Transverse colon (tissue), 4 donors: ENCODE results near the gene MAGEC3.

Experiments
- CTCF ChIP-seq, 5 experiments: fragments of 200-600 bp in 3 of 5; fragments of 450-650 bp in 2 of 5; sonication (generic) in 3 of 5; IDR thresholded peaks; 1 replicate in 2 of 5; 2 replicates in 3 of 5; pipeline ENCODE4 v1.5.1; 2016 to 2017; ENCODE audit warnings: antibody characterized with exemption in 5 of 5, inconsistent platforms in 3 of 5, mild to moderate bottlenecking in 2 of 5, moderate library complexity in 1 of 5
- EP300 ChIP-seq: sonication (generic); formaldehyde crosslinking; IDR thresholded peaks from one replicate; pipeline ENCODE4 v1.6.1; 2017; ENCODE audit warnings: antibody characterized with exemption, low read depth
- POLR2A ChIP-seq: fragments of 450-650 bp; IDR thresholded peaks from one replicate; pipeline ENCODE4 v1.6.1; 2016; ENCODE audit warnings: antibody characterized with exemption, mild to moderate bottlenecking, moderate library complexity
- POLR2AphosphoS5 ChIP-seq, 3 donors: sonication (generic); formaldehyde crosslinking; IDR thresholded peaks; one replicate each; pipeline ENCODE4 v1.6.1; 2016; ENCODE audit warnings: antibody characterized with exemption in 3 of 3

GRCh38 chrX:141857479-141857878 lies 19.4 kb downstream of the MAGEC3 start:
- TF ChIP-seq CTCF (IDR thresholded peaks at IDR 0.05), result no peak
- no peak for TF ChIP-seq POLR2A
- TF ChIP-seq EP300, result no peak
- TF ChIP-seq POLR2AphosphoS5 (IDR thresholded peaks at IDR 0.05), result no peak
